Mucosa of gallbladder (tissue), 1 donor: ENCODE results near the gene FBLN7. TPM values are rescaled to one million over a fixed set of nuclear protein-coding genes. Genes with fewer than 3 reads are reported as not detected.
"Not testable (repeated sequence)": the region's sequence is repeated elsewhere in the genome, so short reads cannot be mapped to it uniquely, and the experiment has no call there.

Source experiments
- DNase-seq: peaks from one replicate; pipeline ENCODE4 v3.0.0-alpha.2; 2020; ENCODE audit warnings: low spot score
- total RNA-seq: library from RNA; stranded (reverse); gene quantifications from one replicate; pipeline ENCODE4 v1.2.1, GENCODE V29; 2021
- donor health status: DM: no; HTN: no; CAD: no.

The FBLN7 gene
- total RNA-seq, 1 donor from 2014 or later, result 2.9 TPM

DNA sequence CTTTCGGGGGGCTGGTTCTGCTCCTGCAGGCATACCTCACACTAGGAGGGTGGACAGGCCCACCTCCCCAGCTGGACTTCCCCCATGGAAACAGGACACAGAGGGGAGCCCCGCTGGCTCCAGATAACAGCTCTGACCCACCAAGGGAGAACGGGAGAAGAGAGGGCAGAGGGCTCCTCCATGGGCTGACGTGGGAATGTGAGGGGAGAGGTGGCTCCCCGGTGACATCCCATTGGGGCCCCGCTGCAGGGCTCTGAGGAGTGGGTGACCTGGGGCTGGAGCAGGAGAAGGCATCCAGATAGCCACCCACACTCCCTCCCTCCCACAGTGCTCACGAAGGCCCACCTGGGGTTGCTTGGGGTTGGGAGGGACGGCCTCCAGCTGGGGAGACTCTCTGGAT, 45.9 kb downstream of the FBLN7 start:
- DNase-seq, result no peak

DNA sequence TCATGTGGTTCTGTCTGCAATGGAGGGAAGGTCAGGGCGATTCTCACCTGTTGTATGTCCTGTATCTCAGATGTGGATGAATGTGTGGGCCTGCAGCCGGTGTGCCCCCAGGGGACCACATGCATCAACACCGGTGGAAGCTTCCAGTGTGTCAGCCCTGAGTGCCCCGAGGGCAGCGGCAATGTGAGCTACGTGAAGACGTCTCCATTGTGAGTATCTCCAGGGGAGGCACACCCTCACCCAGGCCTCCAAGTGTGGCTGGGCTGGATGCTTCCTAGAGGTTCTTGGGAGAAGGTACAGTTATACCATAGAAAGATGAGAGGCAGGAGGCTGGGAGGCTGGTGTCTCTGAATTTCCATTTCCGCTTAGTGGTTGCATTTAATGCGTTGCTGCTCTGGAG, 46.9 kb downstream of the FBLN7 start:
- no peak for DNase-seq

DNA sequence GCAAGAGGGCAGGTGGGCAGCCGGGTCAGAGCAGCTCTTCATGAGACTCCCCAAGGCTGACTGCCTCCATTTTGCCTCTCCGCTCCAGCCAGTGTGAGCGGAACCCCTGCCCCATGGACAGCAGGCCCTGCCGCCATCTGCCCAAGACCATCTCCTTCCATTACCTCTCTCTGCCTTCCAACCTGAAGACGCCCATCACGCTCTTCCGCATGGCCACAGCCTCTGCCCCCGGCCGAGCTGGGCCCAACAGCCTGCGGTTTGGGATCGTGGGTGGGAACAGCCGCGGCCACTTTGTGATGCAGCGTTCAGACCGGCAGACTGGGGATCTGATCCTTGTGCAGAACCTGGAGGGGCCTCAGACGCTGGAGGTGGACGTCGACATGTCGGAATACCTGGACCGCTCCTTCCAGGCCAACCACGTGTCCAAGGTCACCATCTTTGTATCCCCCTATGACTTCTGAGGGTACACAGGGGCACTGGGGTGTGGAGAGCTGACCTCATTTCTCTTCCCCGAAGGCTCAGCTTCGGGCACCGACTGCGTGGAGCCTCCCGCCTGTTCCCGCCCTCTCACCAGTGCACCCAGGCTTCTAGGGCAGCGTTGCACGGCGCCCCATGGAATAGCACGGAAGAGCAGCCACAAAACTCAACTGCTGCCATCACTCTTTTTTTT, 49.0 kb downstream of the FBLN7 start:
- DNase-seq, result no peak

DNA sequence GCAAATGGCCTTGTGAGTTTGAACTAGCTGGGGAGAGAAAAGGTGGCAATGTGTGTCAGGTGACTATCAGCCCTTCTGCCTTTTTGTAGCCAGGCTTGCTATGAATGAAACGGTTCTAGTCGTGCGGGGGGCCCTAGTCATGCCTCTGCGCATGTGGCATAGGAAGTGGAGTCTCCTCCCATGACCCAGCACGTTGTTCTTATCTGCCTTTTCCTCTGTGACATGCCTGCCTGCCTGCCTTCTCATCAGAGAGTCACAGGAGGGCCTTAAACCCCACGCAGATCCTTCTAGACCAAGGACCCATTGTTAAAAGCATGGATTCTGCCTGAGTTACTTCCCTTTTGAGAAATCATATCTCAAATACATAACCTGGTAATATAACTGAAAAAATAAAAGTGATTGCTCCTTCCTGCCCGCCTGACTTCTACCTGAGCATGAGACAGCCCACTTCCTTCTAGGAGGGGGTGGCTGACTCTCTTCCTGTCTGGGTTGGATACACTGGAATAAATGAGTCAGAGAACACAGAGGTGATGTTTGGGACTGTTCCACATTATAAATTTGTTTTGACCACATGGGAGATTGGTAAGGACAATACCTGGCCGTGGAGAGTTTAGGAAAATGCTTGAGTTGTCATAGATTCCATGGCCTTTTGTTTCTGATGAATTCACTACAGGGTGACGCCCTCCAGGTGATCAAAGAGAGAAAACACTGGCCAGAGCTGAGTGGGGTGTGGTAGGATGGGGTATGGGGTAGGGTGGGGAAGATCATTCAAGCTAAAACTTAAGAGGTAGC, 49.8 kb downstream of the FBLN7 start:
- no peak for DNase-seq

DNA sequence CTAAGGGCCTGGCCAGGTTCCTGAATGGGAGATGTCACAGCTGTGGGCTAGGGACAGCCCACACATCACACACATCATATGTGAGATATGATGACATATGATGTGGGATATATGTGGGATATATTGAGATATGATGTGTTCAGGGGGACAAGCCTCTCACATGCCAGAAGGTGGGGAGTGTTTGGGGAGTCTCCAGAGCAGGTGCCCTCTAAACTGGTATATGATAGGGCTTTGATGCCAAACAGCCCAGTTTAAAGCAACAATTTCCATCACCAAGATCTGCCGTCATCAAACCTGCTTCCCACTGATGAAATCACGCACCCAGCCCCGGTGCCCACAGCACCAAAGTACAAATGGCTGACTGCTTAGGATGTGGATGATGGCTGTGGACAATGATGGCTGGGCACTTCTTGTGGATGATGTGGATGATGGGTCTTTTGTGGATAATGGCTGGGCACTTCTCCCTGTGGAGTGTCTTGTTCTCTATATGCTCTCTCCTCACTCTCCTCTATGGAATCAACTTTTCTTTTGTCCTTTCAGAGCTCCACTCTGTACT, 50.9 kb downstream of the FBLN7 start:
- no peak for DNase-seq

GRCh38 chr2:112194028-112194427, 55.8 kb downstream of the FBLN7 start:
- DNase-seq, result no peak

- no peak for DNase-seq
Observed at GRCh38 chr2:112194482-112194881, 56.3 kb downstream of the FBLN7 start.

- DNase-seq, result no peak
Observed at GRCh38 chr2:112195167-112195766, 57.1 kb downstream of the FBLN7 start.

DNA sequence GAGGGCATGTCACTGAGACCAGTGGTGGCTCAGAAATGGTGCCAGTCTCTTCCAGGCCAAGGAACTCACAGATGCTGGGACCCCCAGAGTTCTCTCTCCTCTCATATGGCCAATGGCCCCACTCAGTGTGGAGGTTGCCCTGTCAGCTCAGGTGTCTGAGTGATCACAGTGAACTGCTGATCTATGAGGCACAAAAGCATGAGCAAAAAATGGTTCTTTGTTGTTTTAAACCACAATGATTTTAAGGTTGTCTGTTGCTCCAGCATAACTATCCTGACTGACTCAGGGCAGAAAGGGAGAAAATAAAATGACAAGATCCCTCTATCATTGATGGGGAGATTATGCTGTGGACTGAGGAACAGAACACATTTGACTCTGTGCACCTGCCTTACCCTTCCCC, 57.8 kb downstream of the FBLN7 start:
- no peak for DNase-seq

GRCh38 chr2:112197868-112198267, 59.7 kb downstream of the FBLN7 start:
- no peak for DNase-seq

- DNase-seq, result no peak
Observed at GRCh38 chr2:112198780-112199179, 60.6 kb downstream of the FBLN7 start.

DNA sequence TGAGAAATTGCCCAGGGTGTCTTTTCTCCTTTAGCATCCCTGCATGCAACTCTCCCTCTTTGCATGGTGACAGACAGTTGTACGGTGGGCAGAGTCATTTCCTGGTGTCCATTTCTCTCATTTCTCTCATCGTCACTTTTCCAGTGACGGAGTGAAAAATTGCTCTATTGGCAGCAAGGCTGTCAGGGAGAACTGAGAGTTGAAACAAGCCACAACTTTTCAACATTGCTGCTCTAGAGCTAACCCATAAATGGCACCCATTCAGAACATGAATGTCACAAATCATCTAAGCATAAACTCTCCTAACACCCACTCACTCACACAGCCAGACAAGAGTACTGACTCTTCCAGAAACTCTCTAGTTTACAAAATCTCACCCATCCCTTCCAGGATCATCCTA, 61.0 kb downstream of the FBLN7 start:
- no peak for DNase-seq

- no peak for DNase-seq
Observed at GRCh38 chr2:112201696-112202430, 63.7 kb downstream of the FBLN7 start.

GRCh38 chr2:112204411-112204810, 66.2 kb downstream of the FBLN7 start:
- no peak for DNase-seq

- not testable (repeated sequence) for DNase-seq
Observed at GRCh38 chr2:112207905-112208304, 69.7 kb downstream of the FBLN7 start.

DNA sequence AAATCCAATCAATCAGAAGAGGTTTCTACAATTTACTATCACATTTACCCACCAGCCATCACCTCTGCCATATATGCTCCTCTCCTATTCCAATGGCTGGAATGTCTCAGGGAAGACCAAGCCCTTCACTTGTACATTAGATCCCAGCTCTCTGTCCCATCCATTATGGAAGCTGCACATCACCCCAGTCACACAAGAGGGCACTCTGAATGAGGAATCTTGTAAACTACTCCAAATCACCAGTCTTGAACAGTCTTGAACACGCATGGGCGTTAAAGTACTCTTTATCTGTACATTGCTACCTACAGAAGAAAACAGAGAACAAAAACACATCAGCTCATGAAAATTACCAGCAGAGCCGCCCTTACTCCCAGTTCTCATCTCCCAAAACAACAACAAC, 78.0 kb downstream of the FBLN7 start:
- no peak for DNase-seq

DNA sequence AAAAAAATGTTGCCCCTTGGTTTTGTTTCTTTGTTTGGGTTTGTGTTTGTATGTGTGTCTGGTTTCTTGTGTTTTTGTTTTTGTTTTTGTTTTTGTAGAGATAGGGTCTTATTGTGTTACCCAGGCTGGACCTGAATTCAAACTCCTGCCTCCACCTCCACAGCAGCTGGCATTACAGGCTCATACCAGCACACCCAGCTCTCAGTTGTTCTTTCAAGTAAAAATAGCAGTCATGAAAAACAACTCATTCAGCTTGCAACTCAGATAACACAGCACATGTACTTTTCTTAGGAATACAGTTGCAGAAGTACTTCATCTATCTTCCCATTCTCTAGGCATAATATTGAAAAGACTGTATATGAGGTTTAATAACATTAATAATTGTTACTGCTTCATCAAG, 79.7 kb downstream of the FBLN7 start:
- DNase-seq, result no peak

DNA sequence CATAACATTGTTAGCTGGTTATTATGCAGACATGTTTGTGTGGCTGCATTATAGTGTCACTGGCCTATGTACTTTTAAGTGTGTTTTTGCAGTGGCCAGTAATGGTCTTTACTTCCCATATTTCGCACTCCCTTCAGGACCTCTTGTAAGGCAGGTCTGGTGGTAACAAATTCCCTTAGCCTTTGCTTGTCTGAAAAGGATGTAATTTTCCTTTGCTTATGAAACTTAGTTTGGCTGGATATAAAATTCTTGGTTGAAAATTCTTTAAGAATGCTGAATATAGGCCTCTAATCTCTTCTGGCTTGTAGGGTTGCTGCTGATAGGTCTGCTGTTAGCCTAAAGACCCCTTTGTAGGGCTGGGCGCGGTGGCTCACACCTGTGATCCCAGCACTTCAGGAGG, 82.0 kb downstream of the FBLN7 start:
- DNase-seq, result no peak

DNA sequence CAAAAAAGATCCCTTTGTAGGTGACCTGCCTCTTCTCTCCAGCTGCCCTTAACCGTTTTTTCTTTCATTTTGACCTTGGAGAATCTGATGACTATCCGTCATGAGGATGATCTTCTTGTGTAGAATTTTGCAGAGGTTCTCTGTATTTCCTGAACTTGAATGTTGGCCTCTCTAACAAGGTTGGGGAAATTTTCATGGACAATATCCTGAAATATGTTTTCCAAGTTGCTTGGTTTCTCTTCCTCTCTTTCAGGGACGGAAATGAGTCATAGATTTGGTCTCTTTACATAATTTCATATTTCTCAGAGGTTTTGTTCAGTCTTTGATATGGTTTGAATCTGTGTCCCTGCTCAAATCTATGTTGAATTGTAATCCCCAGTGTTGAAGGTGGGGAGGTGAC, 82.6 kb downstream of the FBLN7 start:
- no peak for DNase-seq

DNA sequence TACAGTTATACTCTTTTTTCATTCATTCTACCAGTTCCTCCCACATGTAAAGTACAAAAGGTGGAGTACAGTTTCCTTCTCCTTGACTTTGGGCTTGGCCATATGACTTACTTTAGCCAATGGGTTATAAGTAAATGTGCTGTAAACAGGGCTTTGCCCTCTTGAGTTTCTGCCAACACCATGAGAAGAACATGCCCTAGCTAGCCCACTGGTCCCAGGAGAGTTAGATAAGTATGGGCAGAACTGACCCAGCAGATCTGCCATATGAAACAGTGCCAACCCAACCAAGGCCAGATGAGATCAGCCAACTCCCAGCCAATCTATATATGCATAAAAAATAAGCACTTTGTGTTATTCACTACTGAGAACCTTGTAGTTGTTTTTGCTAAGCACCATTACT, 91.2 kb downstream of the FBLN7 start:
- no peak for DNase-seq

- DNase-seq, result no peak
Observed at GRCh38 chr2:112230371-112230770, 92.2 kb downstream of the FBLN7 start.
